NCI-H460 (cell line): ENCODE results near the gene PDLIM3. TPM values are rescaled to one million over a fixed set of nuclear protein-coding genes. Genes with fewer than 3 reads are reported as not detected.

ENCODE experiments used
- DNase-seq: peaks from one replicate; pipeline ENCODE4 v3.0.0-alpha.2; 2016; ENCODE audit warnings: low read depth; ENCODE audit errors: extremely low read depth
- total RNA-seq: library from RNA; depleted of rRNA; stranded (reverse); fragments of >200 nt; shearing (Covaris generic); gene quantifications from 2 replicates; pipeline ENCODE4 v1.2.3, GENCODE V29; 2014; rRNA removed

The PDLIM3 gene
- total RNA-seq, 1 experiment from 2014 or later: 7.8 TPM

GRCh38 chr4:185473247-185473646 is 62.1 kb downstream of the PDLIM3 start:
- no peak for DNase-seq

GRCh38 chr4:185472103-185472542 is 63.2 kb downstream of the PDLIM3 start:
- no peak for DNase-seq

- peak; percentile 89 for DNase-seq
Measured at GRCh38 chr4:185471235-185472102, 63.8 kb downstream of the PDLIM3 start, which contains the start of gene CCDC110. Gene CCDC110, minus strand, starts transcription at chr4:185471733. Its CDS starts 50 bp downstream, at chr4:185471683.

- DNase-seq: no peak
Measured at GRCh38 chr4:185470501-185471195, 64.7 kb downstream of the PDLIM3 start.

- DNase-seq: no peak
Measured at GRCh38 chr4:185469580-185470154, 65.6 kb downstream of the PDLIM3 start.

- DNase-seq: no peak
Measured at GRCh38 chr4:185468999-185469398, 66.3 kb downstream of the PDLIM3 start.

GRCh38 chr4:185467991-185468390 is 67.3 kb downstream of the PDLIM3 start:
- DNase-seq: no peak

GRCh38 chr4:185467101-185467500 is 68.2 kb downstream of the PDLIM3 start:
- DNase-seq: no peak

- no peak for DNase-seq
Measured at GRCh38 chr4:185465707-185466106, 69.6 kb downstream of the PDLIM3 start.

- no peak for DNase-seq
Measured at GRCh38 chr4:185464887-185465286, 70.4 kb downstream of the PDLIM3 start.

- DNase-seq: no peak
Measured at GRCh38 chr4:185464183-185464582, 71.1 kb downstream of the PDLIM3 start.

GRCh38 chr4:185463541-185463940 is 71.8 kb downstream of the PDLIM3 start:
- no peak for DNase-seq

- DNase-seq: no peak
Measured at GRCh38 chr4:185461565-185461964, 73.7 kb downstream of the PDLIM3 start.

- DNase-seq: no peak
Measured at GRCh38 chr4:185457136-185457535, 78.2 kb downstream of the PDLIM3 start.

GRCh38 chr4:185456131-185456530 is 79.2 kb downstream of the PDLIM3 start:
- DNase-seq: no peak

Other genes starting within 250 kb of the PDLIM3 start
- 0.27 and 0.38 TPM in 2 replicates for gene LRP2BP, start 139.6 kb downstream of the PDLIM3 start, total RNA-seq
- gene ANKRD37, start 138.7 kb downstream of the PDLIM3 start, total RNA-seq: 6.0 and 7.0 TPM in 2 replicates
- 27.7 and 29.9 TPM in 2 replicates for gene UFSP2, start 109.5 kb downstream of the PDLIM3 start, total RNA-seq
- 0.12 TPM in 1 of 2 replicates, not detected in the other for gene CCDC110, start 63.8 kb downstream of the PDLIM3 start, total RNA-seq